Neural cell (in vitro differentiated cells): ENCODE data around the gene PLEKHM1. TPM values are rescaled to one million over a fixed set of nuclear protein-coding genes. Genes with fewer than 3 reads are reported as not detected.
"Not testable (repeated sequence)": the region's sequence is repeated elsewhere in the genome, so short reads cannot be mapped to it uniquely, and the experiment has no call there.

Source experiments
- H2AFZ ChIP-seq: fragments of 200-600, 300-800 bp; sonication (generic), shearing (Covaris generic); 2 replicates; pipeline ENCODE4 v1.6.0; 2014; ENCODE audit warnings: low read depth, mild to moderate bottlenecking, antibody characterized with exemption, low read length, moderate library complexity
- H3F3A ChIP-seq: fragments of 200-600 bp; shearing (Covaris generic); 2 replicates; pipeline ENCODE4 v1.6.1; 2016; ENCODE audit warnings: mild to moderate bottlenecking, moderate library complexity, mixed read lengths, antibody characterized with exemption, low read length; ENCODE audit not compliant: insufficient read depth, poor library complexity, severe bottlenecking
- H3K27ac ChIP-seq: fragments of 200-600, 300-800 bp; sonication (generic), shearing (Covaris generic); 2 replicates; pipeline ENCODE4 v1.5.1; 2014; ENCODE audit warnings: mild to moderate bottlenecking, low read length, moderate library complexity
- H3K27me3 ChIP-seq: fragments of 300-800, 200-600 bp; sonication (generic), shearing (Covaris generic); 2 replicates; pipeline ENCODE4 v1.6.0; 2014; ENCODE audit warnings: mild to moderate bottlenecking, low read depth, low read length, moderate library complexity; ENCODE audit not compliant: insufficient read depth
- H3K36me3 ChIP-seq: fragments of 300-800, 200-600 bp; sonication (generic), shearing (Covaris generic); 2 replicates; pipeline ENCODE4 v1.5.1; 2014; ENCODE audit warnings: mild to moderate bottlenecking, antibody characterized with exemption, low read length, moderate library complexity; ENCODE audit not compliant: insufficient read depth
- H3K4me2 ChIP-seq: fragments of 300-800, 200-600 bp; sonication (generic), shearing (Covaris generic); 2 replicates; pipeline ENCODE4 v1.6.0; 2014; ENCODE audit warnings: mild to moderate bottlenecking, low read length
- H3K4me3 ChIP-seq: fragments of 300-800, 200-600 bp; sonication (generic), shearing (Covaris generic); 2 replicates; pipeline ENCODE4 v1.5.1; 2014; ENCODE audit warnings: mild to moderate bottlenecking, low read length, moderate library complexity
- H3K79me2 ChIP-seq: fragments of 200-600 bp; shearing (Covaris generic); replicated peaks from 2 replicates; pipeline ENCODE4 v1.6.0; 2014; ENCODE audit warnings: mild to moderate bottlenecking, low read length, moderate library complexity; ENCODE audit not compliant: insufficient read depth
- H3K9ac ChIP-seq: fragments of 300-800, 200-600 bp; sonication (generic), shearing (Covaris generic); 2 replicates; pipeline ENCODE4 v1.6.1; 2016; ENCODE audit warnings: mild to moderate bottlenecking, low read length, mixed read lengths
- H3K9me2 ChIP-seq: fragments of 200-600 bp; shearing (Covaris generic); 2 replicates; pipeline ENCODE4 v1.6.1; 2016; ENCODE audit warnings: mild to moderate bottlenecking, low read length, mixed read lengths; ENCODE audit not compliant: insufficient read depth
- H3K9me3 ChIP-seq: fragments of 200-600, 300-800 bp; sonication (generic), shearing (Covaris generic); 2 replicates; pipeline ENCODE4 v1.6.1; 2016; ENCODE audit warnings: mild to moderate bottlenecking, mixed run types, low read length, moderate library complexity, mixed read lengths
- H4K20me1 ChIP-seq: fragments of 200-600 bp; shearing (Covaris generic); 2 replicates; pipeline ENCODE4 v1.6.1; 2016; ENCODE audit warnings: mild to moderate bottlenecking, mixed run types; ENCODE audit not compliant: insufficient read depth
- polyA plus RNA-seq: library from polyadenylated mRNA; depleted of rRNA; stranded (reverse); fragments of >200 nt; gene quantifications from 2 replicates; pipeline ENCODE4 v1.2.3, GENCODE V29; 2014

The PLEKHM1 gene
- polyA plus RNA-seq, 1 donor from 2014 or later = 3.1 TPM

DNA sequence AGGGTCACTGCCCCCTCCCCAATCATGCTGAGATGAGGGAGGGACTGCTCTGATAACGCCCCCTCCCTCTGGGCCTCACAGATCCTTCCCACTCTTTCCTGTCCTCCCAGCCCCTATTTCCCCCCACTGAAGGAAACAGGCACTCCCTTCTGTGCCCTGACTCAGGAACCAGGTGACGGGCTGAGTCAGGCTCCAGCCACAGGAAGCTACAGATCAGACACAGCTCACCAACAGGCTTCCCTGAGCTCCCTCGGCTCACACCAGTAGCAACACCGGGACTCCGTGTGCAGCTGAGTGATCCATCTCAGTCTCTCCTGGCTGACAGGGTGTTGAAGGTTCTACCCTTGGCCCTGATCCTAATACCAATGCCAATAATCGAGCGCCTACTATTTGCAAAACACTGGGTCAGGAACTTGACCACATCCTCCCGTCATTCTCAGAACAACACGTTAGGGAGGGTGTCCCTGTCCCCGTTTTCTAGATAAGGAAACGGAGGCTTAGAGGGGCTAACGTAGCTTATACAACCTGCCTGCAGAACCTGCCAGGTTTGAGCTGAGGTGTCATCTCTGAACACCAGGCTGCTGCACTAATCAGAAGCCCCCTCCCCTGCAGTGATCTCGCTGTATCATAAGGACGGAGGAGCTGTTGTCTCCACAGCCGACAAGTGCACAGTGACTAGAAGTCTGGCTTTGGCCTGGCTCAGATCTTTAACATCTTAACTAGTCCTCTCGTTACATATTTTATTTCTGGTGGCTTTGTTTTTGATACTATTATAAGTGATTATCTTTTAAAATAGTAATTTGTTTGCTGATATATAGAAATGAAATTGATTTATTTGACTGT lies 44.4 kb downstream of the PLEKHM1 start:
- H2AFZ ChIP-seq, H3K9me3 ChIP-seq, H3K27me3 ChIP-seq, H4K20me1 ChIP-seq, H3K27ac ChIP-seq, H3K79me2 ChIP-seq, H3K36me3 ChIP-seq, H3K9me2 ChIP-seq, H3K9ac ChIP-seq, H3F3A ChIP-seq, H3K4me3 ChIP-seq, H3K4me2 ChIP-seq: not testable (repeated sequence)

DNA sequence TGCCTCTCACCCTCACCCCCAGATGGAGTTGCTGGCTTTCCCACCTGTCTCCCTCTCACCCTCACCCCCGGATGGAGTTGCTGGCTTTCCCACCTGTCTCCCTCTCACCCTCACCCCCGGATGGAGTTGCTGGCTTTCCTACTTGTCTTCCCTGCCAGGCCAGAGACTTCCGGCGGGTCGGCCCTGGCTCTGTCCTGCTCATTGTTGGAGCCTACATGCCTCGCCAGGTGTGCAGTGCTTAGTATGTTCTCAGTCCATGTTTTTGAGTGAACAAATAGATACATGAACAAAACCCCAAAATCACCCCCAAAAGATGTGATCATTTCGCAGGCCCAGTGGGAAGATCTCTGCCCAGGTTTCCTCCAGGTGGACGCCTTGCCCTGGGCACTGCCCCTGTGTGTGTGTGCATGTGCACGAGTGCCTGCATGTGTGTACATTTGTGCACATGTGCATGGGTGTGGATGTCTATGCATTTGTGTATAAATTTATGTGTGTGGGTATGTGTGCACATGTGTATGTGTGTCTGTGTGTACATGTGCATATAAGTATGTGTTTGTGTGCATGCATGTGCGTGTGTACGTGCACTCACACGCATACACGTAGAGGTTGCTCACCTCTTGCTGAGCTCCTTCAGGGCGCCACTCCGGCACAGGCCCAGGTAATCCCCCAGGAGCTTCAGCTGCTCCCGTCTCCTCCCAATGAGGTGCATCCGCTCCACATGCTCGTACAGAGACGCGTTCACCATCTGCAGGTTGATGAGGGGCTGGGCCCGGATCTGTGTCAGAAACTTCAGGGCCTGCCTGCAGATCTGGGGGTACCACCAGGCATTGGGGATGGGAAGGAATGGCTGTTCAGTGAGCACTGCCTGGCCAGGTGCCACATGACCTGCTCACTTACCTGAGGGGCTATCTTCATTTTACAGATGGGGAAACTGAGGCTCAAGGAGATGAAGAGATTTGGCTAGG lies 45.4 kb downstream of the PLEKHM1 start:
- not testable (repeated sequence) for H3K4me3 ChIP-seq, H3K9me3 ChIP-seq, H3K36me3 ChIP-seq, H3K9me2 ChIP-seq, H3F3A ChIP-seq, H3K79me2 ChIP-seq, H3K9ac ChIP-seq, H2AFZ ChIP-seq, H4K20me1 ChIP-seq, H3K27me3 ChIP-seq, H3K4me2 ChIP-seq, H3K27ac ChIP-seq

DNA sequence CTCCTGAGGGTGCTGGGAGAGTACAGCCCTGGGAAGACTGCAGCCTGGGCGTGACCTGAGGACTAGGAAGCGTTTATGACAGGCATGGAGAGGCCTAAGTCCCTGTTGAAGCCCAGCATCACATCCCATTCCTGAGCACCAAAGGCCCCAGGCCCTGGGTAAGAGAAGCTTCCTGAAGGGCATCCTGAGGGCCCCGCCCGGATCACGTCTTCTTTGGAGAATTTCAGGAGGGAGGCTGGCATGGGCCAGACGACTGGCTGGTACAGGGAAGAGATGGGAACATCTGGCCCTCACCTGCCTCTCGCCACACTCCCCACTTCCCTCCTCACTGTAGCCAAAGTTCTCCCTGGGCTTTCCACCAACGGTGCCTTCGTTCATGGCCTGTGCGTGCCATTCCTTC lies 46.2 kb downstream of the PLEKHM1 start:
- not testable (repeated sequence) for H3K9me2 ChIP-seq, H3K4me2 ChIP-seq, H3K27me3 ChIP-seq, H4K20me1 ChIP-seq, H3K79me2 ChIP-seq, H3K4me3 ChIP-seq, H3K9me3 ChIP-seq, H2AFZ ChIP-seq, H3K27ac ChIP-seq, H3K36me3 ChIP-seq, H3F3A ChIP-seq, H3K9ac ChIP-seq

DNA sequence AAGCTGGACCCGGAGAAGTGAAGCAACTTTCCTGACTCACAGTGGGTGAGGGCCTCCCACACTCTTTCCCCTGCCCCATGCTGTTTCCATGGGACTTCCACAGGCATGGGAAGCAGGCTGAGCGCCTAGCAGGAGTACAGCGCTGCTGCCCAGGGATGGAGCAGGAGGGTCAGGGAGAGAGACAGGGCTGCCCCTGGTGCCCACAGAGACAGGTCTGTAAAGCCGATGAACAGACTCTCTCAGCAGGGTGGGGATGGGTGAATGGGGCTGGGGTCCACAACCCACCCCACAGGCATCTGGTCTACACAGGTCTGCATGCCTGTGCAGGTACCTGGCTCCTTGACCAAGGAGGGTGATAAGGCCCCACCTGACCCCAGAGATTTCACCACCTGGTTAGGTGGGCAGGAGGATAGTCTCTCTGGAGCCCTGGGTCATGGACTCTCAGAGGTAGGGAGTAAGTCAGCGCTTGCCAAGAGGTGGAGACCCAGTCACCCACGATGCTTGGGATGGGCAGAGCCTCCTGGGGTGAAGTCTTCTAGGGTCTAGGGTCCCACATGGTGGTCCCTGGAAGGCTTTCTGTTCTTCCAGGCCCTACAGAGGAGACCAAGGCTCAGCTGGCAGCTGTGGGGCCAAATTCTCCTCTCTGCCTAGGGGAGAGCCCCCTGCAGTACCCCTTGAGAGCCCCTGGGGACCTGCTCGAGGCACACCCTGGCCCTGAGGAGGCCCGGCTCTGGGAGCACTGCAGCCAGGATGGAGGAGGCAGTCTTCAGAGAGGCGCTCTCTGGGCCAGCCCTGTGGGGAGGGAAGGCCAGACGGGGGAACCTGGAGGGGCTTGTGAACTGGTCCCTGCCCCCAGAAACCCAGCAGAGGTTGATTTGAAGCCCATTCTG lies 46.9 kb downstream of the PLEKHM1 start:
- H2AFZ ChIP-seq, H3K4me3 ChIP-seq, H3K9me3 ChIP-seq, H3K27ac ChIP-seq, H3K9ac ChIP-seq, H3K36me3 ChIP-seq, H3K9me2 ChIP-seq, H3K27me3 ChIP-seq, H3F3A ChIP-seq, H3K4me2 ChIP-seq, H3K79me2 ChIP-seq, H4K20me1 ChIP-seq: not testable (repeated sequence)
